HG03571 (cell line): Measurements from ENCODE around the gene LUM.

Experiments
- ATAC-seq: cut with Tn5 transposase; IDR thresholded peaks from one replicate; pipeline ENCODE4 v1.9.1; 2021; ENCODE audit not compliant: unreplicated experiment

Gene LUM

GRCh38 chr12:91111366-91112325 is at the start of gene LUM:
Gene LUM, minus strand, starts transcription at chr12:91111494. Its CDS starts 2,515 bp downstream, at chr12:91108979.
- no peak for ATAC-seq

- ATAC-seq, result no peak
Measured at GRCh38 chr12:91161009-91161408, 49.7 kb upstream of the LUM start.

- ATAC-seq, result no peak
Measured at GRCh38 chr12:91155990-91156389, 44.7 kb upstream of the LUM start.

- no peak for ATAC-seq
Measured at GRCh38 chr12:91154131-91154530, 42.8 kb upstream of the LUM start.

- no peak for ATAC-seq
Measured at GRCh38 chr12:91144053-91144452, 32.8 kb upstream of the LUM start.

- no peak for ATAC-seq
Measured at GRCh38 chr12:91143206-91143605, 31.9 kb upstream of the LUM start.

GRCh38 chr12:91142221-91142631 is 30.9 kb upstream of the LUM start:
- ATAC-seq, result no peak

- ATAC-seq, result no peak
Measured at GRCh38 chr12:91140026-91140931, 29.0 kb upstream of the LUM start.

- no peak for ATAC-seq
Measured at GRCh38 chr12:91139286-91139685, 28.0 kb upstream of the LUM start.

GRCh38 chr12:91138337-91138920 is 27.1 kb upstream of the LUM start:
- ATAC-seq, result no peak

GRCh38 chr12:91133871-91134270 is 22.6 kb upstream of the LUM start:
- no peak for ATAC-seq

GRCh38 chr12:91129662-91130362 is 18.5 kb upstream of the LUM start:
- ATAC-seq, result no peak

GRCh38 chr12:91127751-91128150 is 16.5 kb upstream of the LUM start:
- no peak for ATAC-seq

- ATAC-seq, result no peak
Measured at GRCh38 chr12:91127306-91127705, 16.0 kb upstream of the LUM start.

GRCh38 chr12:91126516-91126915 is 15.2 kb upstream of the LUM start:
- no peak for ATAC-seq

- no peak for ATAC-seq
Measured at GRCh38 chr12:91123236-91123916, 12.1 kb upstream of the LUM start.

- ATAC-seq, result no peak
Measured at GRCh38 chr12:91120781-91121180, 9.5 kb upstream of the LUM start.

GRCh38 chr12:91119089-91119488 is 7.8 kb upstream of the LUM start:
- ATAC-seq, result no peak

GRCh38 chr12:91113621-91114020 is 2.3 kb upstream of the LUM start:
- no peak for ATAC-seq

GRCh38 chr12:91110311-91110924 is 876 bp downstream of the LUM start:
- no peak for ATAC-seq
